Duodenal mucosa (tissue), 2 donors: Measurements from ENCODE around the gene CIAO3.
"Not testable (repeated sequence)": the region's sequence is repeated elsewhere in the genome, so short reads cannot be mapped to it uniquely, and the experiment has no call there.

Source experiments
- H3K27ac ChIP-seq: one replicate; pipeline ENCODE4 v1.7.0; 2013; ENCODE audit warnings: low read depth, low read length
- H3K27me3 ChIP-seq, 2 donors: one replicate each; pipeline ENCODE4 v1.7.0; 2013; ENCODE audit warnings: low read length in 2 of 2, control low read depth in 1 of 2; ENCODE audit not compliant: insufficient read depth in 2 of 2, control insufficient read depth in 1 of 2
- H3K36me3 ChIP-seq, 2 donors: one replicate each; pipeline ENCODE4 v1.7.0; 2013; ENCODE audit warnings: low read length in 2 of 2, control low read depth in 1 of 2; ENCODE audit not compliant: insufficient read depth in 2 of 2, control insufficient read depth in 1 of 2
- H3K4me1 ChIP-seq, 2 donors: one replicate each; pipeline ENCODE4 v1.7.0; 2013; ENCODE audit warnings: low read length in 2 of 2, control low read depth in 1 of 2; ENCODE audit not compliant: insufficient read depth in 2 of 2, control insufficient read depth in 1 of 2
- H3K4me3 ChIP-seq, 2 donors: one replicate each; pipeline ENCODE4 v1.7.0; 2013; ENCODE audit warnings: low read length in 2 of 2, low read depth in 1 of 2
- H3K9ac ChIP-seq, 2 donors: one replicate each; pipeline ENCODE4 v1.7.0; 2013; ENCODE audit warnings: low read length in 2 of 2, low read depth in 1 of 2
- H3K9me3 ChIP-seq, 2 donors: one replicate each; pipeline ENCODE4 v1.7.0; 2013; ENCODE audit warnings: low read length in 2 of 2, control low read depth in 1 of 2; ENCODE audit not compliant: control insufficient read depth in 1 of 2

Gene CIAO3

DNA sequence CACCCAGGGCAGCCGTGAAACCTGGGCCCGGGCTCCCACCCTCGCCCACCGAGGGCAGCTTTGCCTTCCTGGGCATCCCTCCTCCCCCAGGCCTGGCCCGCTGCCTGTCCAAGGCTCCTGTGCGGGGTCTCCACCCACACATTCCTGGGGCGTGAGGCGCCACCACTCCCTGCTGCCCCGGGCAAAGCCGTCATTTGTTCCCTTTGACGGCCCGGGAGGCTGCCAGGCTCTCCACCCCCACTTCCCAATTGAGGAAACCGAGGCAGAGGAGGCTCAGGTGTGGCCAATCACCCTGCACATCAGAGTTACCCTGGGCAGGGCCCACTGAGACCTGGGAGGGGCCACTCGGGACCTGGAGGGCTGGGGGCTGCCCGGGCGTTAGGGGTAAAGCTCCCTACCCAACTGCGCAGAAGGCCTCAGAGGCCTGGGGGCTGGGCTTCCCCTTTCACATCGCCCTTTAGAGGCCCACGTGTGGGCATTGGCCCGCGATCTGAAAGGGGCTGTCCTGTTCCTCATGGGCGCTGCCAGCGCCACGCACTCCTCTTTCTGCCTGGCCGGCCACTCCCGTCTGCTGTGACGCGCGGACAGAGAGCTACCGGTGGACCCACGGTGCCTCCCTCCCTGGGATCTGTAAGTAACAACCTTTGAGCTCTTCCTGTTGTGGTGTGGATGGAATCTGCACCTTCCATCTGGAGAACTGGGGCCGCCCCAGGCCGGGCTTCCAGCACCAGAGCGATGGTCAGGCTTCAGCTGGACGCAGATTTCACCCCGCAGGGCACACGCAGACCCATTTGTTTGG is 19.9 kb upstream of the CIAO3 start, which contains the start of gene MSLN:
MSLN (plus strand) TSS at position 190 of the 799 bp plus-strand sequence. CDS start 1,947 bp downstream, outside the sequence.
- Histone ChIP-seq H3K9me3 (no peaks in the 10 kb centered on the region), H3K36me3 (no peaks in the 10 kb centered on the region), H3K9ac (no peak within 1 kb of the TSS), H3K4me1 (peaks cover 11 to 14% of the 10 kb centered on the region in 2 donors), H3K27ac (no peak within 1 kb of the TSS), H3K4me3 (no peak within 1 kb of the TSS), H3K27me3 (peaks cover 2 to 3% of the 10 kb centered on the region in 2 donors)

DNA sequence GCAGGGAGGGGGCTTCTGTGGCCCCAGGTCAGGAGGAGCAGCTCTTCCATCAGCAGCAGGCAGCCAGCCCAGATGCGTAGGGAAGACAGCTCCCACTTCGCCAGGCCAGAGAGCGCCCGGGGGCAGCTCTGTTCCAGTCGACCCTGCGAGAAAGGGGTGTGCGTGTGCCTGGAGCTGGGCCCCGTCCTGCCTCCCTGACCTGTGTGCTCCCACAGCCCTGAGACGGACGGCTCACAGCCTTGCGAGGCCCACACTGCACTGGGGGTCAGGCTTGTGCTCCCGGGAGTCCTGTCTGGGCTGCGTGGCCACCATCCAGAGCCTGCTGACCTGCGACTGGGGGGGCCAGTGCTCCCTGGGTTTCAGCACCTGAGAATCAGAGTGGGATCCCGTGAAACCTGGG is 19.3 kb upstream of the CIAO3 start:
- Histone ChIP-seq H3K36me3 (no peaks in the 10 kb centered on the region), H3K27ac (no peak overlapping the region), H3K4me3 (no peak overlapping the region), H3K4me1 (peaks cover 11 to 14% of the 10 kb centered on the region in 2 donors), H3K27me3 (peaks cover 3% of the 10 kb centered on the region in 2 donors), H3K9ac (no peak overlapping the region), H3K9me3 (no peaks in the 10 kb centered on the region)

DNA sequence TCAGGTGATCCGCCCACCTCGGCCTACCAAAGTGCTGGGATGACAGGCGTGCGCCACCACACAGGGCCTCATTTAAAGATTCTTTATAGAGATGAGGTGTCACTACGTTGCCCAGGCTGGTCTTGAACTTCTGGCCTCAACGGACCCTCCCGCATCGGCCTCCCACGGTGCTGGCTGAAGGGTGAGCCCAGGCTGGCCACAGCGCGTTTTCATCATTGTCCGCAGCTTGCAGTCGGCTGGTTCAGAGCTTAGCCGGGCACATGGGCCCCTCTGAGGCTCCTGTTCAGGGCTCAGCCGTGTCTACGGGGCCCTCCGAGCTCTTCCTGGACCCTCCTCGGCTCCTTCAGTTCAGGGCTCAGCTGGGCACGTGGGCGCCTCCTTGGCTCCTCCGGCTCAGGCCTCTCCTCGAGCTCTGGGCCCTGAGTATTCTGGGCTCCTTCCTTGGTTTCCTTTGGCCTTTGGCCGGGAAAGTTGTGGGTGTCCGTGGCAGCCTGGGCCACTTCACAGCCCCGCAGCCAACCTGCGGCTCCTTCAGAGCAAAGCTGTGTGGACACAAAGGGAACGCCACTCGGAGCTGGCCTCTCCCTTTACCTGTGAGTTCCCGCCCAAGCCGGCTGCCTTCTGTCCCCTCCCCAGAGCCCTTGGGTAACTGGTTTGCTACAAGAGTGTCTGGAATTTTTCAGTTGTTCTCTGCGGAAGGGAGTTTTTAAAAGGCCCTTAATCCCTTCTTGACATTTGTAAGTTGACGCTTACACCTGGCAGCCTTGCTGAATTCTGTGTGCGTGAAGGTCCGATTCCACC is 18.5 kb upstream of the CIAO3 start:
- no peak overlapping the region for H3K27ac ChIP-seq

DNA sequence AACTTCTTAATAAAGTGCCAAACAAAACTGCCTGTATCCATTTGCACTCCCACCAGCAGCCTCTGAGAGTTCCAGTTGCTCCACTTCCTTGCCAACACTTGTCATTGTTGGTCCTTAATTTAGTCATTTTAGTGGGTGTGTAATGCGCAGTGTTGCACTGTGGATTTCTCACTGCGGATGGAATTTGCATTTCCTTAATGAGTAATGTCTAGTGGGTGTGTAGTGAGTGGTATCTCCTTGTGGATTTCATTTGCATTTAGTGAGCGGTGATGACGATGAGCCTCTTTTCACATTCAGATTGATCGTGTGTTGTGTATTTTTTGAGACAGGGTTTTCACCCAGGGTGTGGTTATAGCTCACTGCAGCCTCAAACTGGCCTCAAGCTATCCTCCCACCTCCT is 15.6 kb upstream of the CIAO3 start:
- Histone ChIP-seq H3K27me3 (peaks cover 3 to 15% of the 10 kb centered on the region in 2 donors), H3K36me3 (no peaks in the 10 kb centered on the region), H3K4me1 (peaks cover 8 to 9% of the 10 kb centered on the region in 2 donors), H3K9ac (no peak overlapping the region), H3K4me3 (no peak overlapping the region), H3K9me3 (no peaks in the 10 kb centered on the region), H3K27ac (no peak overlapping the region)

More for the DNA sequence above, 18.5 kb upstream of the CIAO3 start:
- H3K4me1 ChIP-seq: peaks cover 11 to 14% of the 10 kb centered on the region in 2 donors
- peaks cover 3% of the 10 kb centered on the region in 2 donors for H3K27me3 ChIP-seq
- no peak overlapping the region for H3K4me3 ChIP-seq
- no peaks in the 10 kb centered on the region for H3K9me3 ChIP-seq
- H3K9ac ChIP-seq: no peak overlapping the region
- no peaks in the 10 kb centered on the region for H3K36me3 ChIP-seq

DNA sequence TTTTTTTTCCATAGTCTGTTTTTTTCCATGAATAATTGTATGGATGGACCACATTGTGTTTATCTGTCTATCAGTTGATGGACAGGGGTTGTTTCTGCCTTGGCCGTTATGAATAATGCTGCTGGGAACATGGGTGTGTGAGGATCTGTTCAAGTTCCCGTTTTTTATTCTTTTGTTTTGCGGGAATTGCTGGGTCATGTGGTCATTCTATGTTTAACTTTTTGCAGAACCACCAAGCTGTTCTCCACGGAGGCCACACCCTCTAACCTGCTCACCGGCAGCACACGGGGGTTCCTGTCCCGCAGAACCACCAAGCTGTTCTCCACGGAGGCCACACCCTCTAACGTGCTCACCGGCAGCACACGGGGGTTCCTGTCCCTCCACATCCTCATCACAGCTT is 13.9 kb upstream of the CIAO3 start:
- Histone ChIP-seq H3K4me3 (no peak overlapping the region), H3K27ac (no peak overlapping the region), H3K4me1 (no peaks in the 10 kb centered on the region), H3K36me3 (no peaks in the 10 kb centered on the region), H3K27me3 (peaks cover 6 to 26% of the 10 kb centered on the region in 2 donors), H3K9me3 (no peaks in the 10 kb centered on the region), H3K9ac (no peak overlapping the region)

DNA sequence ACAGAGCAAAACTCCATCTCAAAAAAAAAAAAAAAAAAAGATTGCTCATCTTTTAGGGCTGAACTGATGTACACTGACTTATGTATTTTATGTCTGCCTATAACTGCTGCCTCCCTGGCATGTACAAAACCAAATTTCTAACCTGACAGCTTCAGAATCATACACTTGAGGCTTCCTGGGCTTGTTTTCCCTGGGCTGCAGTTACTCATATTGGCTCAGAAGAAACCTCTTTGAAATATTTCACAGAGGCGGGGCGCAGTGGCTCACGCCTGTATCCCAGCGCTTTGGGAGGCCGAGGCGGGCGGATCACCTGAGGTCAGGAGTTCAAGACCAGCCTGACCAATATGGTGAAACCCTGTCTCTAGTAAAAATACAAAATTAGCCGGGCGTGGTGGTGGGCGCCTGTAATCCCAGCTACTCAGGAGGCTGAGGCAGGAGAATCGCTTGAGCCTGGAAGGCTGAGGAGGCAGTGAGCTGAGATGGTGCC is 13.4 kb upstream of the CIAO3 start:
- not testable (repeated sequence) for H3K9ac ChIP-seq, H3K9me3 ChIP-seq, H3K27ac ChIP-seq, H3K36me3 ChIP-seq, H3K4me3 ChIP-seq, H3K4me1 ChIP-seq
- H3K27me3 ChIP-seq: peaks cover 6 to 26% of the 10 kb centered on the region in 2 donors

DNA sequence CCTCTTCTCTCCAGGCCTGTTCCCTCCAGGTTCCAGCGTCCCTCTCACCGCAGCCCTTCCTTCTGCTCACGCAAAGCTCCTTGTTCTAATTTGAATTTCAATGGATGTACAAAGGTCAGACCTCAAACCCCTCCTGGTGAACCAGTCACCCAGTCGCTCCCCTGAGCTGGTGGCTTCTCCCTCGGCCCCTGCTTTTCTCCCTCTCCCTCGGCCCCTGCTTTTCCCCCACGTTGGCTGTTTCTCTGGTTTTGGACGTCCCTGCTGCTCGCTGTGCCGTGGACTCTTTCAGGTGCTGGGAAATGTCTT is 11.2 kb upstream of the CIAO3 start:
- Histone ChIP-seq H3K27ac (no peak overlapping the region), H3K4me3 (no peak overlapping the region), H3K36me3 (no peaks in the 10 kb centered on the region), H3K4me1 (no peaks in the 10 kb centered on the region), H3K27me3 (peaks cover 6 to 26% of the 10 kb centered on the region in 2 donors), H3K9ac (no peak overlapping the region), H3K9me3 (no peaks in the 10 kb centered on the region)

DNA sequence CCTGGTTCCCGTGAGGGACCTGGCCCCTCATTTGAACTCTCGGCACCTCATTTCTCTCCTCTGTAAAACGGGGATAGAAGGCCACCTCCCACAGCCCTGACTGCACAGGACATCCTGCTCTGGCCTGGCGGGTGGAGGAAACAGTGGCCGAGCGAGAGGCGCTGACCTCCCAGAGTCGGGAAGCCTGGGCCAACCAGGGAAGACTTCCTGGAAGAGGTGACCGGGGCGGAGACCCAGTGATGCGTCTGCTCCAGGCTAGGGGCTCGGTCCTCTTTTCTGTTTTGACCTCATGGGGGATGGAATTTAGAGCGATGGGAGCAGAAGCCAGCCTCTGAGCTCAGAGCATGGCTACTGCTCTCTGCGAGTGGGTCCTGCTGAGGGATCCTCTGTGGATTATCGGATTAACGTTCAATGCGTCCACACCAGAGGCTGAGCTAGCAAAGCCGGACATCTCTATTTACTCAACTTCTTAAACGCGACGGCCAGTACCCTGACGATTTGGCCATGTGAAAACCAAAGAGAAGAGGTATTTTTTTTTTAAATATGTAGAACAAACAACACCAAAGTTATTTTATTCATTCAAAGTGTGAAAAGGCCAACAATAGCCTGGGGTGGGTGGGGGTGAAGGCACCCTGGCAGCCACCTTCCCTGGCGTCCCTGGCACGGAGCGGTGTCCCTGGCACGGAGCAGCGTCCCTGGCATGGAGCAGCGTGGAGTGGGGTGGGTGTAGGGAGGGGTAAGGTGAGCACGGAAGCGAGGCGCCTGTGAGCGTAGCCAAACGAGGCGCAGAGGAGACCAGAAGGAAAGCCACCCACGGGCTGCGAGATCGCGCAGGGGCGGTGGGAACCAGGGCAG is 10.6 kb upstream of the CIAO3 start:
- peaks cover 6 to 26% of the 10 kb centered on the region in 2 donors for H3K27me3 ChIP-seq
- no peak overlapping the region for H3K4me3 ChIP-seq
- H3K4me1 ChIP-seq: no peaks in the 10 kb centered on the region
- no peak overlapping the region for H3K9ac ChIP-seq
- no peaks in the 10 kb centered on the region for H3K9me3 ChIP-seq
- no peaks in the 10 kb centered on the region for H3K36me3 ChIP-seq
- no peak overlapping the region for H3K27ac ChIP-seq

DNA sequence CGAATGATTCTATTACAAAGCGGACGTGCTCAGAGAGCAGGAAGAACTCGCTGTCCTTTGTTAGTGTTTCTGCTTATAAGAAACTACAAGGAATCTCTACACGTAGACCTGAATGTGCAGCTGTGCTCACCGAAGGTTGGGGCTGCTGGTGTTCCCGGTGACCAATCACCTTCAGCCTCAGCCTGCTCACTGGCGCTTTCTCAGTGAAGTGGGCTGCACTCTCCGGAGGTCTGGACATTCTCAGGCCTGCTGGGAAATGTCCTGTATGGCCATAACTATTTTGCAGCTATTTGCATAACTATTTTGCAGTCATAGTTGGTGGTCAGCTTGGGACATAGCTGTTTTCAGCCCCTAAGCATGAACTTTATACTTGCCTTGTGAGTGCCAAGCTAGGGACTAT is 9.7 kb upstream of the CIAO3 start:
- Histone ChIP-seq H3K27me3 (peaks cover 3 to 26% of the 10 kb centered on the region in 2 donors), H3K27ac (no peak overlapping the region), H3K9me3 (no peaks in the 10 kb centered on the region), H3K4me3 (no peak overlapping the region), H3K4me1 (no peaks in the 10 kb centered on the region), H3K9ac (no peak overlapping the region), H3K36me3 (no peaks in the 10 kb centered on the region)
